Fibroblast of skin of scalp (primary cell): ENCODE measurements around the gene GLB1L.

Source experiments
- DNase-seq: peaks from one replicate; pipeline ENCODE4 v3.0.0-alpha.2; 2013

The GLB1L gene

DNA sequence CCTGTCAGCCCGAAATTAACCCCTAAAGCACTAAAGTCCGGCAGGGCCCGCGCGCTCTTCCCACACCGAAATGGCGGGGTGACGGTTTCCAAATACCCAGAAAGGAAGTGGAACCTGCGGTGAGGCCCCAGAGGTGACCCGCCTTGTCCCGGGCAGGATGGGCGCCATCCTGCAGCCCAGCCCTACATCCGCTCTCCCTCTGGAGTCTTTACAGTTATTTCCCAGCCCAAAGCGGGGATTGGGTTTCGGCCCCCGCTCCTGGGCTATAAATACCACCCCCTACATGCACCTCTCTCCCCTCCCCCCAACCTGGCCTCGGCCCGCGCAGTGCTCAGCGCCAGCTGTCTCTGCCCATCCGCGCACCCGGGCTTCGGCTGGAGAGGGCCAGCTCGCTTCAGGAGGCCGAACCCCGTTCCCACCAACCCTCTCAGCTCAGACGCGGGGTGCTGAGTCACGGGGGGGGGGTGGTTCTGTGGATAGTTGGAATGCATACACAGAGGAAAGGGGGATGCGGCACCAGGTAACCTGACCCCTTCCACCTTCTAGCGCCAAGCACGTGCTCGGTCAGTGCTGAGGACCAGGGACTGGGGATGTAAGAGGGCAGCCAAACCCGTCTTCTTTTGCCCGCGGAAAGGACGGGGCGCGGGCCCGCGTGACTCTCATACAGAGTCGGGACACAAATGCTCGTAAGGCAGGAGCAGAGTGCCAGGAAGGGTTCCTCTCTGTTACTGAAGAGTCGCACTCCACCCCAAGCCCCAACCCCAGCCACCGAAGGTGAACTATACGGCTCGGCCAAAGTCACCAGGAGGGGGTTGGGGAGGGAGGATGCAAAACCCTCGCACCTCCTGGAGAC, 7.9 kb upstream of the GLB1L start, which contains the start of gene TUBA4B:
TSS of gene TUBA4B (plus strand) at position 344 of the 853 bp plus-strand sequence. CDS start at position 509, 165 bp downstream.
- no peak for DNase-seq

DNA sequence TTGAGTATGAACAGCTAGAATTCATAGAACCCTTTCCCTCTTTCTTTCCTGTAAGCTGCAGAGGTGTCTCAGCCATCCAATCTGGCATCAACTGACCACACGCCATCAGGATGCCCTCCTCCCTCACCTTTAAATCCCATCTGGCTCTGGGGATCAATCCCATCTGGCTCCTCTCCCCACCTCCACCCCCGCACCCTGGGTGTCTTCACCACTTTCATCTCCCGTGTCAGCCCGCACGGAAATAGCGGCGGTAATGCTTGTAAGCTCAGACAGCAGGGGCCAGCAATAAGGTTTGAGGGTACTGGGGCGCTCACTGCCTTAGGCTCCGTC, 7.3 kb upstream of the GLB1L start:
- DNase-seq = no peak

DNA sequence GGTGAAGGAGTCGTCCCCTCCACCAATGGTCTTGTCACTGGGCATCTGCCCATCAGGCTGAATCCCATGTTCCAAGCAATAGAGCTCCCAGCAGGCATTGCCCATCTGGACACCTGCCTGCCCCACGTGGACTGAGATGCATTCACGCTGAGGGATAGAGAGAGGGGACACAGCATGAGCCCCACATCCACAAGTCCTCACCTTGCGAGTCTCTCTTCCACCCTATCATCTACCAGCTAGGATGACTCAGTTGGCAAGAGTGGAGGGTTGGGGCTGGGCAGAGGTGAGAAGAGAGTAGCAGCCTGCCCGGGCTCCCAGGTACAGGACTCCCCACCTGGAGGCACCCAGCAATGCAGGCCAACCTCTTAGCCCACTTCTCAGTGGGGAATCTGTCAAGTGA, 6.8 kb upstream of the GLB1L start:
- DNase-seq = no peak

GRCh38 chr2:219251656-219252055, 6.4 kb upstream of the GLB1L start:
- peak; percentile 69 for DNase-seq

DNA sequence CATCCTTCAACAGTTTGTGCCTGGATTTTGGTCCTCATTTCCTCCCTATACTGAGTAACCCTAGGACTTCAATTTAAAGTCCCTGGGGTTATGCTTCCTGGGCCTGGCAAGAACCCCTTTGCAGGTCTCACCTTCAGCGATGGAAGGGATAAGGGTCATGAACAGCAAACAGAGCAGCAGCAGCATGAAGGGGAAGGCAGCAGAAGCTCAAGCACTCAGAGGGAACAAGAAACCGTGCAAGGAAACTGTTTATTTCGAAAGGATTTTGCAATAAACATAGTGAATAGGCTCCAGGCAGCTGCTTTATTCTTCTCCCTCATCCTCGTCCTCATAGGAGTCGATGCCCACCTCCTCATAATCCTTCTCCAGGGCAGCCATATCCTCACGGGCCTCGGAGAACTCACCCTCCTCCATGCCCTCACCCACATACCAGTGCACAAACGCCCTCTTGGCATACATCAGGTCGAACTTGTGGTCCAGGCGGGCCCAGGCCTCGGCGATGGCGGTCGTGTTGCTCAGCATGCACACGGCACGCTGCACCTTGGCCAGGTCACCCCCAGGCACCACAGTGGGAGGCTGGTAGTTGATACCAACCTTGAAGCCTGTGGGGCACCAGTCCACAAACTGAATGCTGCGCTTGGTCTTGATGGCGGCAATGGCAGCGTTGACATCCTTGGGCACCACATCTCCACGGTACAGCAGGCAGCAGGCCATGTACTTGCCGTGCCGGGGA, 5.0 kb upstream of the GLB1L start:
- no peak for DNase-seq

GRCh38 chr2:219249203-219249980, 4.1 kb upstream of the GLB1L start:
- peak; percentile 82 for DNase-seq

- DNase-seq = no peak
These were observed 3.6 kb upstream of the GLB1L start for GRCh38 chr2:219248845-219249202.

DNA sequence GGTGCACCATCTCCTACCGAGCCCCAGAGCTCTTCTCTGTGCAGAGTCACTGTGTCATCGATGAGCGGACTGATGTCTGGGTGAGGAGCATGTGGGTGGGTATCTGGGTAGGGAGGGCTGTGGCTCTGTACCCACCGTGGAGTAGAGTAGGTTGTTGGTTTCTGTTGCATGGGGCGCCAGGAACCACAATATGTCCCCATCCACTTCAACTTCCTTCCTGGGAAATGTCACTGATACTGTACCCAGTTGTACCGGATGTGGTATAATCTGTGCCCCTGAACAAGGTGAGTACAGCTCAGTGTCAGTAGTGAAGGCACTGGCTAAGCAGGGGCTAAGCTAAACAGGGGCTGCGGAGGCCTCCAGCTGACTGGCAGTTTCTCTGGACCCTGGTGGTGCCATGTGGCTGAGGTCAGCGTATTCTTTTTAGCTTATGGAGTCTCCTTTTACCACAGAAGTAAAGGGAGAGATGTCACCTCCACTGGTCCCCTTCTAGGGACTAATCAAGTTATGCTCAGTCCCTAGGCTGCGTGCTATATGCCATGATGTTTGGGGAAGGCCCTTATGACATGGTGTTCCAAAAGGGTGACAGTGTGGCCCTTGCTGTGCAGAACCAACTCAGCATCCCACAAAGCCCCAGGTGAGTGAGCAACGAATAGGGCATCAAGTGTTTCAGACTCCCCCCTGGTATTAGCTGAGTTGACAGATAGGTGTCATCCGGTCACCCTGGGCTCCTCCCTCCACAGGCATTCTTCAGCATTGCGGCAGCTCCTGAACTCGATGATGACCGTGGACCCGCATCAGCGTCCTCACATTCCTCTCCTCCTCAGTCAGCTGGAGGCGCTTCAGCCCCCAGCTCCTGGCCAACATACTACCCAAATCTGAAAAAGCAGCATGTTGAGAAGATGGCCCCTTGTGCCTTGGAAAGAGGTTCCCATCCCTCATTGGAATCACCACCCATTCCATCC, 2.7 kb upstream of the GLB1L start:
- DNase-seq = no peak

GRCh38 chr2:219246559-219246958, 1.3 kb upstream of the GLB1L start:
- no peak for DNase-seq

DNA sequence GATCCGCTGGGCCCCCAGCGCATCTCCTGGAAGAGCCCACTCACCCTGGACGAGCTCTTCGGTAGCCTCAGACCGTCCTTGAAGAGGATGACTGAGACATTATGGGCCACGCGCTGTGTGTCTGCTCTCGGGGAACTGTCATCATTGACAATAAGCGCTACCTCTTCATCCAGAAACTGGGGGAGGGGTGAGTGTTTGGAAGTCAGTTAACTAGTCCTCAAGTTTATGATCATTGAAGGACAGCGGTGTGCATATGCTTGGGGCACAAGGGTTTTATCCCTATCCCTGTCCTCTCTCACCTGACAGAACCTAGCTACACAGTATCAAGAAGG, 621 bp upstream of the GLB1L start:
- no peak for DNase-seq

DNA sequence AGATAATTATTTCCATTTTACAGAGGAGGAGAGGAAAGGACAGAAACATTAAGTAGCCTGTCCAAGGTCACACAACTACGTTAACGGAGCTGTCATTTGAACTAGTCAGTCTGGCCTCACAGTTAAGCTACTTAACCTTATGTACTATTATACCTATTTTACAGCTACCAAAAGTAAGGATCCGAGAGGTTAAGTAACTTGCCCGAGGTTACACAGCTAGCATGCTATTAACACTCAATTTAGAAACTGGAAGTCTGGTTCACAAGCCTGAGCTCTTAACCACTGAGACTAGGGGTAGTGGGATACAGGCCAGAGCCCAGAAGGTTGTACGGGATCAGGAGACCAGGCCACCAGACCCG, 476 bp downstream of the GLB1L start:
- no peak for DNase-seq

- no peak for DNase-seq
These were observed 1.9 kb downstream of the GLB1L start for GRCh38 chr2:219243291-219243761.

GRCh38 chr2:219234331-219234730, 10.9 kb downstream of the GLB1L start:
- DNase-seq = no peak

DNA sequence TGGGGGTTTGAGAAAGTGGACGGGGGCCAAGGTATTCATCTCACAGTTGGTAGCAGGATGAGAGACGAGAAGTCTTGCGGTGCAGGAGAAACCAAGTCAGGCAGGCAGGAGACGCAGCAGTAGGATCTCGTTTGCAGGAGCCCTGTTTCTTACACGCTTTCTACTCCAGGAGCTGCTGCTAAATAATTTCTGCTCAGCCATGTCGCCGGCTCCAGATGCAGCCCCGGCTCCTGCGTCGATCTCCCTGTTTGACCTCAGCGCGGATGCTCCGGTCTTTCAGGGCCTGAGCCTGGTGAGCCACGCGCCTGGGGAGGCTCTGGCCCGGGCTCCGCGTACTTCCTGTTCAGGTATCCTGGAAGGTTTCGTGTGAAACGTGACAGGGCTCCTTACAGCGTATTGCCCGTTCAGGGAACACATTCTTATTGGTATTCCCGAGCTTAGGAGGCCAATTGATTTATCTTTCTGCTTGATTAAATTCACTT, 15.1 kb downstream of the GLB1L start:
- DNase-seq = peak; percentile 65

- peak; percentile 99 for DNase-seq
These were observed 15.8 kb downstream of the GLB1L start, which contains the start of the genes ANKZF1 and ATG9A for GRCh38 chr2:219229305-219230058. TSS of gene ANKZF1 (plus strand) at chr2:219229806. CDS start at chr2:219230258, 452 bp downstream. TSS of gene ATG9A (minus strand) at chr2:219229636. CDS start at chr2:219228024, 1,612 bp downstream.

GRCh38 chr2:219228911-219229304, 16.3 kb downstream of the GLB1L start:
- DNase-seq = no peak

GRCh38 chr2:219228041-219228910, 17.0 kb downstream of the GLB1L start:
- DNase-seq = no peak

- no peak for DNase-seq
These were observed 19.9 kb downstream of the GLB1L start for GRCh38 chr2:219225350-219225749.

GRCh38 chr2:219223831-219224610, 21.2 kb downstream of the GLB1L start:
- DNase-seq = no peak
